Adrenal gland (tissue), 5 donors: ENCODE data around the gene PIP5KL1.

ENCODE experiments used
- POLR2A ChIP-seq, 2 donors: fragments of 450-650 bp; IDR thresholded peaks; one replicate each; pipeline ENCODE4 v1.6.1; 2017; ENCODE audit warnings: antibody characterized with exemption in 2 of 2, mild to moderate bottlenecking in 2 of 2, moderate library complexity in 1 of 2
- TF ChIP-seq, protein P1 (sequence below), 6 experiments: fragments of 450-650 bp in 4 of 6; fragments of 200-600 bp in 2 of 6; sonication (generic) in 1 of 6; IDR thresholded peaks; 1 replicate in 5 of 6; 2 replicates in 1 of 6; pipeline versions ENCODE4 v1.5.1 to v1.8.0; 2016 to 2021; ENCODE audit warnings: antibody characterized with exemption in 6 of 6, mild to moderate bottlenecking in 2 of 6, moderate library complexity in 1 of 6
- donor health status: DM: no; HTN: no; CAD: no.

DNA sequence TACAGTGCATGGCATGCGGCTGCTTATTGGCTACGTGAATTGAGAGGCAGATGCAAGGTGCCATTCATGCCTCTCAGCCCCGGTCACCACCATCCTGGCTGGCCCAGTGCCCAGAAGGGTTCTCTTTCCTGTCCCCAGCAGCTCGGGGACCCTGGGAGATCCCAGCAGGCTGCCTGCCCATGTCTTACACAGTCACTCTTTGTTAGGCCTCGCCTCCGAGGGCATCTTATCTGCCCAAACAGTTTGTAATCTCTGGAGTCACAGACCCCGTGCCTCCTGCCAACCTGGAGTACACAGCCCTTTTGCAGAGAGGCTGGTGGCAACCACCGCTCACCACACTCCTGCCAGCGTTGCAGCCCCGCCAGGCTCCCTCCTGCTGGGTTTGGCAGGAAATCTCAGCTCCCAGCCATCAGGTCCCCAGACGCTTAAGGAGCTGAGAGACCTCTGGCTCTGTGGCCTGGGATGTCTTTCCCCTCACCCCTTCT is 46.1 kb downstream of the PIP5KL1 start:
- TF ChIP-seq, protein P1, sequence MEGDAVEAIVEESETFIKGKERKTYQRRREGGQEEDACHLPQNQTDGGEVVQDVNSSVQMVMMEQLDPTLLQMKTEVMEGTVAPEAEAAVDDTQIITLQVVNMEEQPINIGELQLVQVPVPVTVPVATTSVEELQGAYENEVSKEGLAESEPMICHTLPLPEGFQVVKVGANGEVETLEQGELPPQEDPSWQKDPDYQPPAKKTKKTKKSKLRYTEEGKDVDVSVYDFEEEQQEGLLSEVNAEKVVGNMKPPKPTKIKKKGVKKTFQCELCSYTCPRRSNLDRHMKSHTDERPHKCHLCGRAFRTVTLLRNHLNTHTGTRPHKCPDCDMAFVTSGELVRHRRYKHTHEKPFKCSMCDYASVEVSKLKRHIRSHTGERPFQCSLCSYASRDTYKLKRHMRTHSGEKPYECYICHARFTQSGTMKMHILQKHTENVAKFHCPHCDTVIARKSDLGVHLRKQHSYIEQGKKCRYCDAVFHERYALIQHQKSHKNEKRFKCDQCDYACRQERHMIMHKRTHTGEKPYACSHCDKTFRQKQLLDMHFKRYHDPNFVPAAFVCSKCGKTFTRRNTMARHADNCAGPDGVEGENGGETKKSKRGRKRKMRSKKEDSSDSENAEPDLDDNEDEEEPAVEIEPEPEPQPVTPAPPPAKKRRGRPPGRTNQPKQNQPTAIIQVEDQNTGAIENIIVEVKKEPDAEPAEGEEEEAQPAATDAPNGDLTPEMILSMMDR (IDR thresholded peaks at IDR 0.05), result no peak
- TF ChIP-seq POLR2A (IDR thresholded peaks at IDR 0.05), result no peak
